GM21367 (cell line): Measurements from ENCODE around the gene ELSPBP1.
"Not testable (repeated sequence)": the region's sequence is repeated elsewhere in the genome, so short reads cannot be mapped to it uniquely, and the experiment has no call there.

ENCODE experiments used
- ATAC-seq: cut with Tn5 transposase; IDR thresholded peaks from one replicate; pipeline ENCODE4 v1.9.1; 2021; ENCODE audit not compliant: unreplicated experiment

ELSPBP1 gene

GRCh38 chr19:47994209-47994802, at the start of gene ELSPBP1:
TSS of gene ELSPBP1 (plus strand) at chr19:47994632. CDS start at chr19:48008668, 14,036 bp downstream.
- no peak for ATAC-seq

DNA sequence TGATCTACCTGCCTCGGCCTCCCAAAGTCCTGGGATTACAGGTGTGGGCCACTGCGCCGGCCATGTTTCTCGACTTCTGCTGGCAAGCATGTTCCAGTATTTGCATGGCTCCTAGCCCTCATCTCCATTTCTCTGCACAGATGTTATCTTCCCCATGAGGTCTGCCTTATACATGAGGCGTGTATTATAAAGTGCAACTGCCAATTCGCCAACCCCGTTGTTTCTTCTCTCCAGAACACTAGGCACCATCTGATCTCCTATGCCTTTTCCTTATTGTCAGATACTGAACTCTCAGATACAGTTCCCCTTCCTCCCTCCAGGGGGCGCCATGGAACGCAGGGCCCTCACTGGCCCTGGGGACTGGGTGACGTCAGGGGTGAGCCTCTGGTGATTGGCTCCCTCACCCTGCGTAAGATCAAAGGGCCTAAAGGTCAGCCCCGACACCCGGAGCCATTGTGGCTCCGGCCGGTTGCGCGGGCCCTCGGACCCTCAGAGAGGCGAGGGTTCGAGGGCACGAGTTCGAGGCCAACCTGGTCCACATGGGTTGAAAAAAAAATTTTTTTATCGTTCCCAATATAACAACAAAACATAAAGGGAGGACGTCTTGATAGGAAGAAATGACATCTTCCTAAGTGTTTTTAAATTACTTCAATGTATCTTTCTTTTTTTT, 44.4 kb upstream of the ELSPBP1 start:
- ATAC-seq: not testable (repeated sequence)

DNA sequence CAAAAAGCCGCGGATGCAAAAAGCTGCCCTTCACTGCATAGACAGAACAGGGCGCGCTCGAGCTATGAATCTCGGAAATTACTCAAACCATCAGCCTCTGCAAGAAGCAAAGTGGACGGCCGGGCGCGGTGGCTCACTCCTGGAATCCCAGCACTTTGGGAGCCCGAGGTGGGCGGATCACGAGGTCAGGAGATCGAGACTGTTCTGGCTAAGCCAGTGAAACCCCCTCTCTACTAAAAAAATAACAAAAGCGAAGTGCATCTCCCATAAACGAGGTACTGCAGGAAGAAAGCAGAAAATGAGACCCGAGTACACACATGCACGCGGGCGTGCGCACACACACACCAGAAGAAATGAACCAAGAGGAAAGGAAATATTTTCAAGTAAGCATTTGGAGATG, 42.3 kb upstream of the ELSPBP1 start:
- ATAC-seq: not testable (repeated sequence)

GRCh38 chr19:47955936-47956335, 38.5 kb upstream of the ELSPBP1 start:
- not testable (repeated sequence) for ATAC-seq

- no peak for ATAC-seq
Measured at GRCh38 chr19:47973529-47973928, 20.9 kb upstream of the ELSPBP1 start.

- no peak for ATAC-seq
Measured at GRCh38 chr19:47991191-47991808, 3.1 kb upstream of the ELSPBP1 start.

DNA sequence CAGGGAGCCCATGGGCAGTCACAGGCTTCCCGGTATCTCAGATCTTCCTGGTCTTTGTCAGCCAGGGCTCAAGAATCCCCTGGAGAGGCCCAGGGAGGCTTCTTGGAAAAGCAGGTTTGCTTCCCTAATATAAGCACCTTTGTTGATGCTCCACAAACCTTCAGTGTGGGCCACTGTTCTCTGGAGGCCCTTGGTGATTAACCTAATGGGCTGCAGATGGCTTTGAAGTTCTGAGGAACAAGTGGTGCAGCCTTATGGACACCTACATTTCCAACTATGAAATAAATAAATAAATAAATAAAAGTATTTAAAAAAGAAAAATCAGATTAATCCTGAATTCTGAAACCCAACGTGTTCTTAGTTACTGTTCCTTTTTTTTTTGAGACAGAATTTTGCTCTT, 2.4 kb upstream of the ELSPBP1 start, which contains the start of gene BSPH1:
TSS of gene BSPH1 (minus strand) at position 101 of the 400 bp plus-strand sequence. CDS start at position 12, 89 bp downstream.
- no peak for ATAC-seq

- no peak for ATAC-seq
Measured at GRCh38 chr19:47996230-47996727, 1.8 kb downstream of the ELSPBP1 start.

DNA sequence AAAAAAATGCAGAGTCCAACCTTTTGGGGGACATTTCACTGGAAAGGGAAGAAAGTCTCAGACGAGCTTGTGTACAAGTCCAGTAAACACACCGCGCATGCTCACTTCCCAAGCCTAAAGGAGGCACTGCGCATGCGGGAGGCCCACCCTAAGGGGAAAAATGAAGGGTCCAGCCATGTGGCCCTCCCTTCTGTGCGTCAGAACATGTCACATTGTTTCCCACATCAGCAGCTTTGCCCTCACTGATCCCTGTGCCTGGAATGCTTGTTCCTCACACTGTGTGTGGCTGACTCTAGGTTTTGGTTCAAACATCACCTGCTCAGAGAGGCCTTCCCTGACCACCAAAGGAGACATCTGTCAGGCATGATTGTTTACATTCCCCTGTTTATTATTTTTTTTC, 4.4 kb downstream of the ELSPBP1 start:
- no peak for ATAC-seq

- no peak for ATAC-seq
Measured at GRCh38 chr19:48000846-48001245, 6.4 kb downstream of the ELSPBP1 start.

- ATAC-seq: no peak
Measured at GRCh38 chr19:48004236-48004635, 9.8 kb downstream of the ELSPBP1 start.

DNA sequence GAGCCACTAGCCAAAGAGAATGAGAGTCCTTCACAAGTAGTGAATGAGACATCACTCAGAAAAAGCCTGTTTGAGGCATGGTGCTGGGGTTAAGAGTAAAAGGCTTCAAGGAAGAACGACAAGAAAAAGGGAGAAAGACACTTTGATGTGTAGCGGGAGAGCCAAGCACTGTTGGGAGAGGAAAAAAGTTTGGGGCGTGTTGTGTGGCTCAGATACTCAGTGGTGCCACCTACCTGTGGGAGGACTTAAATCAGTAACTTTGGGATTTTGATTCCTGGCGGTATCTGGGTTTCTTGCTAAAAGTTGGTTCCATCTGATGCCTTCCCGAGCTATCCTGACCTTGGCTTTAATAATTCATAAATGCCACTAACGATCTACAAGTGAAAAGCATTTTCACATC, 12.3 kb downstream of the ELSPBP1 start:
- ATAC-seq: no peak

- ATAC-seq: no peak
Measured at GRCh38 chr19:48010932-48011758, 16.7 kb downstream of the ELSPBP1 start.

GRCh38 chr19:48020686-48021085, 26.3 kb downstream of the ELSPBP1 start:
- ATAC-seq: no peak

GRCh38 chr19:48023011-48023410, 28.6 kb downstream of the ELSPBP1 start:
- ATAC-seq: no peak

- ATAC-seq: no peak
Measured at GRCh38 chr19:48023518-48023917, 29.1 kb downstream of the ELSPBP1 start.

- no peak for ATAC-seq
Measured at GRCh38 chr19:48025480-48025879, 31.0 kb downstream of the ELSPBP1 start.

DNA sequence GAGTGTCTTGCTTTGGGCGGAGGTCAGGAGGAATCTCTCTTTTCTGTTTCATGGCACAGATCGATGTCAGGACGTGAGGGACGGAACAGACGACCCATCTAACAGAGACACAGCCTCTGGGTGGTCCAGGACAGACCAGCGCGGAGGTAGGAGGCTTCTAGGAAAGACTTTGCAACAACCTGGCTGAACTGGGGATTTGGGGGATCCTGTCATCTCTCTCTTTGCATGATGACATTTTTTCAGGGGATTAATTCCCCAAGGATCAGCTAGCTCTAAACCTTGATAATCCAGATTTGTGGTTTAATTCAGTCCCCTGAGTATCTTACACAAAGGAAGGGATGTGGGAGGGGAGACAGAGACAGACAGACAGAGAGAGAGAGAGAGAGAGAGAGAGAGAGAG, 35.0 kb downstream of the ELSPBP1 start:
- no peak for ATAC-seq

GRCh38 chr19:48030073-48030472, 35.6 kb downstream of the ELSPBP1 start:
- ATAC-seq: no peak

DNA sequence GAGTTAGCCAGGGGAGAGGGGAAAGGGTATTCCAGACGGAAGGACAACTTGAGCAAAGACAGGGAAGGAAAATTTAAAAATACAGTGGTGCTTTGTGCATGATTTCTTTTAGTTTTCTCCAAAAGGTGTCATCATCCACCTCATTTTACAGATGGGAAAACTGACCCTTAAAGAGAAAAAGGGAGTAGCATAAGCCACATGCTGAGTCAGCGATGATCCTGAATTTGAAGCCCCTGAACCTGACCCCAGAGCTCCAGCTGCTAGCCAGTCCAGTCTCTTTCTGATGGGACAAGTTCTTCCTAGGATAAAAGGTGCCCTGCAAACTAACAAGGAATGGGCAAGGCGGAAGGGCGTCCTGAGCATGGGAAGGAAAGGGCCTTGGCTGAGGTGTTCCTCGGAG, 39.2 kb downstream of the ELSPBP1 start:
- no peak for ATAC-seq

DNA sequence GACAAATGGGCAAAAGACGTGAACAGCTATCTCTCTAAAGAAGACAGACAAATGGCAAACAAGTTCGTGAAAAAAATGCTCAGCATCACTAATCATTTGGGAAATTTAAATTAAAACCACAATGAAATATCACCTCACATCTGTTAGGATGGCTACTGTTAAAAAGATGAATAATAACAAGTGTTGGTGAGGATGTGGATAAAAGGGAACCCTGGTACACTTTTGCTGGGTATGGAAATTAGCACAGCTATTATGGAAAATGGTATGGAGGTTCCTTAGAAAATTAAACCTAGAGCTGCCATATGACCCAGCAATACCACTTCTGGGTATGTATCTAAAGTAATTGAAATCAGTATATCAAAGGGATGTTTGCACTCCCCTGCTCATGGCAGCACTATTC, 42.3 kb downstream of the ELSPBP1 start:
- no peak for ATAC-seq
